Activated CD8-positive, alpha-beta memory T cell treated with anti-CD3 and anti-CD28 coated beads, Interleukin-2, amount 50 U/mL, for 4 hours (primary cell): Measurements from ENCODE around the gene FBXW11.
"Not testable (repeated sequence)": the region's sequence is repeated elsewhere in the genome, so short reads cannot be mapped to it uniquely, and the experiment has no call there.

Experiments used
- DNase-seq: peaks from one replicate; pipeline ENCODE4 v3.0.0-alpha.2; 2020

Gene FBXW11

GRCh38 chr5:172006321-172007174 is at the start of gene FBXW11:
Gene FBXW11 (minus strand): TSS chr5:172006638. CDS start chr5:172006502, 136 bp downstream.
- peak; percentile 92 for DNase-seq

- DNase-seq, result no peak
Observed at GRCh38 chr5:172055996-172056395, 49.6 kb upstream of the FBXW11 start.

GRCh38 chr5:172055421-172055820 is 49.0 kb upstream of the FBXW11 start:
- DNase-seq, result no peak

- DNase-seq, result no peak
Observed at GRCh38 chr5:172054611-172055153, 48.2 kb upstream of the FBXW11 start.

- no peak for DNase-seq
Observed at GRCh38 chr5:172052450-172053236, 46.2 kb upstream of the FBXW11 start.

GRCh38 chr5:172051643-172052339 is 45.4 kb upstream of the FBXW11 start:
- no peak for DNase-seq

- no peak for DNase-seq
Observed at GRCh38 chr5:172050080-172050479, 43.6 kb upstream of the FBXW11 start.

GRCh38 chr5:172049226-172049796 is 42.9 kb upstream of the FBXW11 start:
- DNase-seq, result no peak

- no peak for DNase-seq
Observed at GRCh38 chr5:172048539-172049101, 42.2 kb upstream of the FBXW11 start.

- no peak for DNase-seq
Observed at GRCh38 chr5:172048170-172048422, 41.7 kb upstream of the FBXW11 start.

GRCh38 chr5:172046593-172046992 is 40.2 kb upstream of the FBXW11 start:
- no peak for DNase-seq

- DNase-seq, result no peak
Observed at GRCh38 chr5:172045315-172045632, 38.8 kb upstream of the FBXW11 start.

- no peak for DNase-seq
Observed at GRCh38 chr5:172044631-172045314, 38.3 kb upstream of the FBXW11 start.

GRCh38 chr5:172043865-172044264 is 37.4 kb upstream of the FBXW11 start:
- DNase-seq, result no peak

- DNase-seq, result no peak
Observed at GRCh38 chr5:172042183-172042582, 35.7 kb upstream of the FBXW11 start.

GRCh38 chr5:172038167-172038566 is 31.7 kb upstream of the FBXW11 start:
- no peak for DNase-seq

GRCh38 chr5:172035049-172035448 is 28.6 kb upstream of the FBXW11 start:
- DNase-seq, result no peak

GRCh38 chr5:172031894-172032461 is 25.5 kb upstream of the FBXW11 start:
- DNase-seq, result no peak

- no peak for DNase-seq
Observed at GRCh38 chr5:172029876-172030275, 23.4 kb upstream of the FBXW11 start.

GRCh38 chr5:172028167-172028566 is 21.7 kb upstream of the FBXW11 start:
- DNase-seq, result no peak

- not testable (repeated sequence) for DNase-seq
Observed at GRCh38 chr5:172020110-172020786, 13.8 kb upstream of the FBXW11 start.
